Measurements from ENCODE around the gene RC3H2.
"Not testable (repeated sequence)": the region's sequence is repeated elsewhere in the genome, so short reads cannot be mapped to it uniquely, and the experiment has no call there.

DNA sequence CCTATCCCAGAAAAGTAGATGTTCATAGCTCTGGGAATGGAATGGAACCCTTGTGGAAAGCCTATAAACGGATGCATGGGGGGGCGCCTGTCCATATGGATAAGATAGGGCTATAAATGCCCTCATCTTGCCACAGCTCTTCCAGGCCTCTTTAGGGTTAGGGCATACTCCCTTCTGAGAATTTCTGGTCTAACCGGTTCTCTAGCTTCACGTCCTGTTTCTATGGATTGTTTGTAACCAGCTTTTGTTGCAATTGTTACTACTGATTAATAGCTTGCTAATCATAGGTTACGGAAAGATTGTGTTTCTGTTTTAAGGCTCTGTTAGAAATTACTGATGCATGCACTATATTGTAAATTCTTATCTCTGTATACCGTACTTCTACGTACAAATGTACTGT is 95.9 kb downstream of the RC3H2 start:
- not testable (repeated sequence) for TF ChIP-seq ARNTL (CRISPR knock-in tag; IDR thresholded peaks at IDR 0.05; ENCODE audit: borderline replicate concordance, low read depth); PATZ1 (CRISPR knock-in tag; IDR thresholded peaks at IDR 0.05; ENCODE audit: borderline replicate concordance); ZNF8 (CRISPR knock-in tag; IDR thresholded peaks at IDR 0.05)
- TF ChIP-seq, protein P1, sequence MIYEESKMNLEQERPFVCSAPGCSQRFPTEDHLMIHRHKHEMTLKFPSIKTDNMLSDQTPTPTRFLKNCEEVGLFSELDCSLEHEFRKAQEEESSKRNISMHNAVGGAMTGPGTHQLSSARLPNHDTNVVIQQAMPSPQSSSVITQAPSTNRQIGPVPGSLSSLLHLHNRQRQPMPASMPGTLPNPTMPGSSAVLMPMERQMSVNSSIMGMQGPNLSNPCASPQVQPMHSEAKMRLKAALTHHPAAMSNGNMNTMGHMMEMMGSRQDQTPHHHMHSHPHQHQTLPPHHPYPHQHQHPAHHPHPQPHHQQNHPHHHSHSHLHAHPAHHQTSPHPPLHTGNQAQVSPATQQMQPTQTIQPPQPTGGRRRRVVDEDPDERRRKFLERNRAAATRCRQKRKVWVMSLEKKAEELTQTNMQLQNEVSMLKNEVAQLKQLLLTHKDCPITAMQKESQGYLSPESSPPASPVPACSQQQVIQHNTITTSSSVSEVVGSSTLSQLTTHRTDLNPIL (CRISPR knock-in tag; IDR thresholded peaks at IDR 0.05; ENCODE audit: low read depth): not testable (repeated sequence)

Data from SK-N-SH treated with all-trans-retinoic acid at 6 μM for 48 hours (cell line).